ENCODE results near the gene ZBTB11. TPM values are rescaled to one million over a fixed set of nuclear protein-coding genes. Genes with fewer than 3 reads are reported as not detected.

Gene ZBTB11
- 14.8 and 15.8 TPM in 2 replicates for total RNA-seq (2021)
- long read RNA-seq, full-length matches to known transcripts, result 29 of 53 reads
- long read RNA-seq, partial matches to known transcripts, result 19 of 53 reads
- long read RNA-seq, other reads (novel, unspliced or antisense), result 5 of 53 reads

GRCh38 chr3:101676765-101677435 lies at the start of gene ZBTB11:
Gene ZBTB11, minus strand, starts transcription at chr3:101677132. Its CDS starts 218 bp downstream, at chr3:101676914.
- Histone ChIP-seq H3K9me3 (ENCODE audit: control insufficient read depth, low read depth, low read length) (no peaks in the 10 kb centered on the region), H3K9ac (ENCODE audit: extremely low read depth, insufficient read length, low read length) (peak within 1 kb of the TSS; percentile 83), H3K27me3 (ENCODE audit: insufficient read depth, low read length) (no peaks in the 10 kb centered on the region), H3K27ac (ENCODE audit: insufficient read length, low read depth, low read length) (no peak within 1 kb of the TSS), H3K4me1 (ENCODE audit: insufficient read depth, low read length) (no peaks in the 10 kb centered on the region), H4K20me1 (ENCODE audit: control insufficient read depth, insufficient read depth, insufficient read length) (no peaks in the 10 kb centered on the region), H3K23ac (ENCODE audit: insufficient read length, low read depth, low read length) (no peak within 1 kb of the TSS), H2BK20ac (ENCODE audit: low read depth, low read length, poor library complexity, severe bottlenecking) (no peak within 1 kb of the TSS), H3K23me2 (ENCODE audit: insufficient read length, low read depth, low read length, poor library complexity, severe bottlenecking) (no peaks in the 10 kb centered on the region), H2BK5ac (ENCODE audit: insufficient read length, low read length) (no peak within 1 kb of the TSS), H4K8ac (replicated peaks; ENCODE audit: insufficient read length, low read depth, low read length) (no peak within 1 kb of the TSS), H2AFZ (ENCODE audit: low read length) (no peak within 1 kb of the TSS), H3K14ac (ENCODE audit: insufficient read depth, low read length) (peak within 1 kb of the TSS; percentile 77), H4K5ac (ENCODE audit: insufficient read length, low read depth, low read length) (no peak within 1 kb of the TSS), H4K91ac (ENCODE audit: insufficient read length, low read depth, low read length) (no peak within 1 kb of the TSS), H3K56ac (ENCODE audit: insufficient read length, low read depth, low read length) (no peak within 1 kb of the TSS), H3K79me2 (ENCODE audit: insufficient read depth, low read length) (peaks cover 11% of the 10 kb centered on the region; the same call in 1 of the 2 replicates), H3K79me1 (ENCODE audit: insufficient read depth, low read depth, low read length, poor library complexity, severe bottlenecking) (no peaks in the 10 kb centered on the region), H2BK12ac (ENCODE audit: insufficient read length, low read depth, low read length) (no peak within 1 kb of the TSS), H3K18ac (ENCODE audit: insufficient read length, low read depth, low read length) (peak within 1 kb of the TSS; percentile 83), H2BK120ac (ENCODE audit: low read depth, low read length, poor library complexity, severe bottlenecking) (no peak within 1 kb of the TSS), H3K4ac (ENCODE audit: low read depth, low read length) (no peak within 1 kb of the TSS), H2BK15ac (ENCODE audit: low read depth, low read length) (no peak within 1 kb of the TSS), H3T11ph (ENCODE audit: low read length) (no peak within 1 kb of the TSS), H3K4me2 (ENCODE audit: insufficient read depth, insufficient read length, low read length) (peak within 1 kb of the TSS; percentile 44), H2AK5ac (ENCODE audit: insufficient read length, low read length) (no peak within 1 kb of the TSS)
- TF ChIP-seq CTCF (conservative IDR thresholded peaks at IDR 0.05), result peak; percentile 65
- peaks cover 1% of the 10 kb centered on the region; the same call in 1 of the 2 replicates for H3K27me3 Mint-ChIP-seq (ENCODE audit: low read depth)
- H3K4me3 Mint-ChIP-seq, result peak within 1 kb of the TSS; percentile 93 to 94
- DNase-seq, result peak; percentile 99
- WGBS (ENCODE audit: extremely low coverage, insufficient read length, low lambda C conversion rate), result no CpG with 5 or more reads among the region's 57 CpGs
- H3K27ac Mint-ChIP-seq, result peak within 1 kb of the TSS; percentile 93 to 98 (median 97)
- no peaks in the 10 kb centered on the region for H3K9me3 Mint-ChIP-seq
- peaks cover 14 to 23% of the 10 kb centered on the region in 2 experiments for H3K4me1 Mint-ChIP-seq
- peaks cover 23 to 28% (median 26%) of the 10 kb centered on the region in 3 experiments for H3K36me3 Mint-ChIP-seq (ENCODE audit: insufficient read depth in 1 of 3, low read depth in 3 of 3)

Measured in H9 (cell line).